Fibroblast of skin of left biceps (primary cell): ENCODE measurements around the gene XPO1.
A peak's percentile ranks its signal among the peaks of the same experiment; 100 is the strongest.
"Not testable (repeated sequence)": the region's sequence is repeated elsewhere in the genome, so short reads cannot be mapped to it uniquely, and the experiment has no call there.

Source experiments
- DNase-seq, 2 experiments: peaks; one replicate each; pipeline ENCODE4 v3.0.0-alpha.2; 2013; ENCODE audit warnings: low read depth in 2 of 2

Gene XPO1

GRCh38 chr2:61538200-61538919 is at the start of gene XPO1:
Gene XPO1, minus strand, starts transcription at chr2:61538356. Its CDS starts 4,459 bp downstream, at chr2:61533897.
- peak; percentile 100 for DNase-seq

- not testable (repeated sequence) for DNase-seq
Observed at GRCh38 chr2:61586928-61587327, 48.8 kb upstream of the XPO1 start.

- no peak for DNase-seq
Observed at GRCh38 chr2:61585383-61585782, 47.2 kb upstream of the XPO1 start.

GRCh38 chr2:61584368-61584767 is 46.2 kb upstream of the XPO1 start:
- not testable (repeated sequence) for DNase-seq

- DNase-seq, result no peak
Observed at GRCh38 chr2:61582165-61582564, 44.0 kb upstream of the XPO1 start.

GRCh38 chr2:61581716-61582115 is 43.6 kb upstream of the XPO1 start:
- DNase-seq, result no peak

GRCh38 chr2:61575447-61575859 is 37.3 kb upstream of the XPO1 start:
- DNase-seq, result no peak

GRCh38 chr2:61566566-61566965 is 28.4 kb upstream of the XPO1 start:
- no peak for DNase-seq

- no peak for DNase-seq
Observed at GRCh38 chr2:61562615-61563014, 24.5 kb upstream of the XPO1 start.

- no peak for DNase-seq
Observed at GRCh38 chr2:61558160-61558559, 20.0 kb upstream of the XPO1 start.

GRCh38 chr2:61557381-61557780 is 19.2 kb upstream of the XPO1 start:
- DNase-seq, result no peak

- DNase-seq, result no peak
Observed at GRCh38 chr2:61554604-61555003, 16.4 kb upstream of the XPO1 start.

- no peak for DNase-seq
Observed at GRCh38 chr2:61550375-61551209, 12.4 kb upstream of the XPO1 start.

GRCh38 chr2:61549546-61549945 is 11.4 kb upstream of the XPO1 start:
- DNase-seq, result no peak

- DNase-seq, result no peak
Observed at GRCh38 chr2:61543062-61543461, 4.9 kb upstream of the XPO1 start.

GRCh38 chr2:61540167-61540566 is 2.0 kb upstream of the XPO1 start:
- not testable (repeated sequence) for DNase-seq

- no peak for DNase-seq
Observed at GRCh38 chr2:61538920-61539520, 864 bp upstream of the XPO1 start.

- DNase-seq, result no peak
Observed at GRCh38 chr2:61537950-61538199, 281 bp downstream of the XPO1 start.

- DNase-seq, result no peak
Observed at GRCh38 chr2:61537277-61537949, 743 bp downstream of the XPO1 start.

- DNase-seq, result peak; percentile 46 to 48
Observed at GRCh38 chr2:61536572-61537276, 1.4 kb downstream of the XPO1 start.

- DNase-seq, result no peak
Observed at GRCh38 chr2:61536180-61536571, 2.0 kb downstream of the XPO1 start.

- no peak for DNase-seq
Observed at GRCh38 chr2:61535449-61535848, 2.7 kb downstream of the XPO1 start.
